OCI-LY3 (cell line): ENCODE results near the gene GLB1L3.

Source experiments
- H2AFZ ChIP-seq: fragments of 200-600, 300-600 bp; shearing (Covaris generic); 2 replicates; pipeline ENCODE4 v1.6.0; 2014; ENCODE audit warnings: antibody characterized with exemption, low read depth, low read length
- H3K27ac ChIP-seq: fragments of 200-600, 300-600 bp; sonication (generic); 2 replicates; pipeline ENCODE4 v1.5.1; 2014; ENCODE audit warnings: mild to moderate bottlenecking, low read length, moderate library complexity, mixed read lengths
- H3K27me3 ChIP-seq: fragments of 200-600, 300-600 bp; sonication (generic); 2 replicates; pipeline ENCODE4 v1.6.1; 2014; ENCODE audit warnings: low read depth, low read length, mixed read lengths
- H3K36me3 ChIP-seq: fragments of 200-600, 300-600 bp; sonication (generic); replicated peaks from 2 replicates; pipeline ENCODE3; 2014; ENCODE audit warnings: low read depth, low read length, mixed read lengths
- H3K4me1 ChIP-seq: fragments of 300-600, 200-600 bp; sonication (generic); 2 replicates; pipeline ENCODE4 v1.6.1; 2014; ENCODE audit warnings: low read length, mixed read lengths
- H3K4me2 ChIP-seq: fragments of 200-600, 300-600 bp; sonication (generic); 2 replicates; pipeline ENCODE4 v1.6.1; 2014; ENCODE audit warnings: low read length, mixed read lengths
- H3K4me3 ChIP-seq: fragments of 300-600, 200-600 bp; sonication (generic); 2 replicates; pipeline ENCODE4 v1.5.1; 2014; ENCODE audit warnings: antibody characterized with exemption, mild to moderate bottlenecking, low read length, moderate library complexity
- H3K79me2 ChIP-seq: fragments of 300-600, 200-600 bp; shearing (Covaris generic); 2 replicates; pipeline ENCODE4 v1.6.1; 2014; ENCODE audit warnings: mild to moderate bottlenecking, low read length, mixed read lengths
- H3K9ac ChIP-seq: fragments of 300-600, 200-600 bp; shearing (Covaris generic); 2 replicates; pipeline ENCODE4 v1.6.0; 2014; ENCODE audit warnings: mild to moderate bottlenecking, low read length, moderate library complexity
- H3K9me3 ChIP-seq: fragments of 200-600, 300-600 bp; shearing (Covaris generic); 2 replicates; pipeline ENCODE4 v1.6.1; 2014; ENCODE audit warnings: low read length, mixed read lengths; ENCODE audit not compliant: insufficient read depth
- H4K20me1 ChIP-seq: fragments of 200-600, 300-600 bp; sonication (generic); 2 replicates; pipeline ENCODE4 v1.6.1; 2016; ENCODE audit warnings: low read length, mixed read lengths; ENCODE audit not compliant: insufficient read depth
- EZH2phosphoT487 ChIP-seq: fragments of 200-600 bp; shearing (Covaris generic); IDR thresholded peaks from 2 replicates; pipeline ENCODE4 v1.6.1; 2018; ENCODE audit warnings: antibody characterized with exemption, mixed run types, low read depth
- TF ChIP-seq, protein P1 (sequence below): fragments of 200-600, 300-600 bp; sonication (generic); IDR thresholded peaks from 2 replicates; pipeline ENCODE4 v1.5.1; 2014; ENCODE audit warnings: antibody characterized with exemption, low read length, low read depth

GLB1L3 gene

DNA sequence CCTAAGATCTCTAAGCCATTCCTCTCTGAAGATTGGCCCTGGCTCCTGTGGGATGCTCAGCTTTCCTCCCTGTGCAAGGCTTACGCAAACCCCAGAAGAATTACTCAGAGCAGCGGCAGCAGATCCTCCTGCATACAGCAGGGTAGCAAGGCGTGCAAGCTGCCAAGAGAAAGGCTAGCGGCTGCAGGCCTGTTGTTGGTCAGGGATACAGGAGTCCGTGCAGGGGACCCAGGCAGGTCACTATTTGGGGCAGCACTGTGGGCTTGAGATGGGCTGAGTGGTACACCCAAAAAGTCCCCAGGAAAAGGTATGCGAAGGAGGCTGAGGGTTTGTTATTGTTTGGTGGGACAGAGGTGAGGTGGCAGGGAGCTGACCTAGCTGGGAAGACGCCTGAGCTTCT lies 57.1 kb downstream of the GLB1L3 start:
- Histone ChIP-seq H3K79me2 (no peaks in the 10 kb centered on the region), H3K36me3 (no peaks in the 10 kb centered on the region), H3K4me1 (no peaks in the 10 kb centered on the region), H3K27me3 (no peaks in the 10 kb centered on the region), H2AFZ (no peak overlapping the region), H3K9me3 (no peaks in the 10 kb centered on the region), H3K9ac (no peak overlapping the region), H4K20me1 (no peaks in the 10 kb centered on the region), H3K4me2 (no peak overlapping the region), H3K27ac (no peak overlapping the region), H3K4me3 (no peak overlapping the region)
- no peak for TF ChIP-seq EZH2phosphoT487

DNA sequence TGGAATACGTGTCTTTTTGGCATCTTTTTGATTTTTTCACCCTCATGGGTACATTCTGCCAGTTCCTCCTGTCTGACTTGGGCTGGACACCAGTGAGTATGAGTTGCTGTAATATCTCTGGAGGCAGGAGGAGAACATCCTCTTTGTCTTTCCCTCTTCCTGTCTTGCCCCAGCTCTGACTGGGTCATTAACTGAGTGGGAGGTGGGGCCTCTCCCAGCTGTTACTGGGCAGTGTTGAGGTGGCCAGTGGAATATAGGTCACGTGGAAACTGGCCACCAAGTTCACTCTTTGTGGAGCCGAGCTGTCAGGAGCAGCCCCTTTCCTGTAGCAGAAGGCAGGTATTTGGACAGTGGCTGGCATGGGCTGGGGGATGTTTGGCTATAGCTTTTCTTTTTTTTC lies 57.8 kb downstream of the GLB1L3 start:
- H3K4me2 ChIP-seq = no peak overlapping the region
- H3K4me1 ChIP-seq = no peaks in the 10 kb centered on the region
- H4K20me1 ChIP-seq = no peaks in the 10 kb centered on the region
- TF ChIP-seq, protein P1, sequence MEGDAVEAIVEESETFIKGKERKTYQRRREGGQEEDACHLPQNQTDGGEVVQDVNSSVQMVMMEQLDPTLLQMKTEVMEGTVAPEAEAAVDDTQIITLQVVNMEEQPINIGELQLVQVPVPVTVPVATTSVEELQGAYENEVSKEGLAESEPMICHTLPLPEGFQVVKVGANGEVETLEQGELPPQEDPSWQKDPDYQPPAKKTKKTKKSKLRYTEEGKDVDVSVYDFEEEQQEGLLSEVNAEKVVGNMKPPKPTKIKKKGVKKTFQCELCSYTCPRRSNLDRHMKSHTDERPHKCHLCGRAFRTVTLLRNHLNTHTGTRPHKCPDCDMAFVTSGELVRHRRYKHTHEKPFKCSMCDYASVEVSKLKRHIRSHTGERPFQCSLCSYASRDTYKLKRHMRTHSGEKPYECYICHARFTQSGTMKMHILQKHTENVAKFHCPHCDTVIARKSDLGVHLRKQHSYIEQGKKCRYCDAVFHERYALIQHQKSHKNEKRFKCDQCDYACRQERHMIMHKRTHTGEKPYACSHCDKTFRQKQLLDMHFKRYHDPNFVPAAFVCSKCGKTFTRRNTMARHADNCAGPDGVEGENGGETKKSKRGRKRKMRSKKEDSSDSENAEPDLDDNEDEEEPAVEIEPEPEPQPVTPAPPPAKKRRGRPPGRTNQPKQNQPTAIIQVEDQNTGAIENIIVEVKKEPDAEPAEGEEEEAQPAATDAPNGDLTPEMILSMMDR = no peak
- no peak for TF ChIP-seq EZH2phosphoT487
- no peaks in the 10 kb centered on the region for H3K27me3 ChIP-seq
- H3K36me3 ChIP-seq = no peaks in the 10 kb centered on the region
- H3K9ac ChIP-seq = no peak overlapping the region
- H3K9me3 ChIP-seq = no peaks in the 10 kb centered on the region
- H3K27ac ChIP-seq = no peak overlapping the region
- no peak overlapping the region for H2AFZ ChIP-seq
- H3K4me3 ChIP-seq = no peak overlapping the region
- H3K79me2 ChIP-seq = no peaks in the 10 kb centered on the region

DNA sequence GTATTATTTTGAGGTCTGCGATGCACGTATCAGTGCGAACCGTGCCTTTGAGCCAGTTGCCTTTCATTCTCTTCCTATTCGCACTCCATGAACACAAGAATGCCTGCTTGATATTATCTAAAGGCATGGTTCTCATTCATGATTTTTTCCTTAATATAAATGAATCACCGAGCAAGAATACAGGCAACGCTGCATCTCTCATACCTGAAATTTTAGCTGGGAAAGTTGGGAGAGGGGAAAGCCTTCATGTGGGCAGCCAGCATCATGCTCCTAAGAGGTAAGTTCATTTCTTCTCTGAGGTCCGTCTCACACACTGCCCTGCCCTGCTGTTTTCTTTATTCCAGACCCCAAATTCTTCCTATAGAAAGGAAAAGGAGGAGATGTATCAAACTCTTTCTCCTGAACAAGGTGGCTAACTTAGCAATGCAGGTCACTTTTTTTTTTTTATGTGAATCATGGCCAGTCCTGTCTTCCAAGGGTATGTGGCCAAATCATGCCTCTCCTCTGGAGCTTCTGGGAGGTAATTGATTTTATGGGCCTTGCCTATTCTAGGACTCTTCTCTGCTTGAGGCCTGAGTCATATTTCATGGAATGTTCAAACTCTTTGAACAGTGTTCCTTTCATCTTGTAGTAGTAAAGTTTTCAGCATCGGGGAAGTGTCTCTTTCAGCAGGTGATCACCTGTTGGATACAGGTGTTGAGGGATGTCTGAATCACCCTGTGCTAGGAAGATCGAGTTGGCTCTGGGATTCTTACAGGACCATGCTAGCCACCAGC lies 58.8 kb downstream of the GLB1L3 start:
- H3K4me2 ChIP-seq = no peak overlapping the region
- no peaks in the 10 kb centered on the region for H3K4me1 ChIP-seq
- no peaks in the 10 kb centered on the region for H3K27me3 ChIP-seq
- no peak overlapping the region for H3K4me3 ChIP-seq
- no peaks in the 10 kb centered on the region for H3K9me3 ChIP-seq
- no peak for TF ChIP-seq EZH2phosphoT487
- TF ChIP-seq, protein P1 = no peak
- H4K20me1 ChIP-seq = no peaks in the 10 kb centered on the region
- H2AFZ ChIP-seq = no peak overlapping the region
- no peak overlapping the region for H3K27ac ChIP-seq
- no peak overlapping the region for H3K9ac ChIP-seq
- no peaks in the 10 kb centered on the region for H3K79me2 ChIP-seq
- H3K36me3 ChIP-seq = no peaks in the 10 kb centered on the region

DNA sequence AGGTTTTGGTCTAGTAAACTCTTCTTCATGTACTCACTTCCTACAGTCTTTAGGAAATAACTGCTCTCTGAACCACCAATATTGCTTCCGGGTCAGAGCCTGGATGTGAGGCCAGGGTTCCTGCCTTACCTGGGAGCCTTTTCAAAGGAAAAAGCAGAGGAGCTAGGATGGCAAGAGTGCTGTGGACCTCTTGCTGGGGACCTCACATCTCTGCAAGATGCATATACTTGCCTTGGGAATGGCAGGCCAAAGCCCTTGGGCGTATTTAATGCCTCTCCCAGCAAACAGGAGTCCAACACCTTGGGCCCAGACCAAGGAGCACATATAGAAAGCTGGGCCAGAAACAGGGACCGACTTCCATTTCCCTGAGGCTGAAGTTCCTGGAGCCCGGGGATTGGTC lies 60.9 kb downstream of the GLB1L3 start:
- Histone ChIP-seq H3K9ac (no peak overlapping the region), H2AFZ (no peak overlapping the region), H3K4me1 (no peaks in the 10 kb centered on the region), H4K20me1 (no peaks in the 10 kb centered on the region), H3K9me3 (no peaks in the 10 kb centered on the region), H3K4me3 (no peak overlapping the region), H3K27me3 (no peaks in the 10 kb centered on the region), H3K4me2 (no peak overlapping the region), H3K79me2 (no peaks in the 10 kb centered on the region), H3K36me3 (no peaks in the 10 kb centered on the region), H3K27ac (no peak overlapping the region)
- no peak for TF ChIP-seq EZH2phosphoT487
- TF ChIP-seq, protein P1 = no peak
